GM12878 (cell line): ENCODE data around the gene NOTCH1. TPM values are rescaled to one million over a fixed set of nuclear protein-coding genes. Genes with fewer than 3 reads are reported as not detected.

Source experiments
- ATAC-seq: fragments of 200-7000 bp; cut with Tn5 transposase; 3 replicates; pipeline ENCODE4 v1.9.1; 2020; ENCODE audit warnings: mild to moderate bottlenecking, moderate library complexity
- BruUV-seq: library from RNA; stranded (reverse); fragments of 400-500 nt; replicated peaks from 2 replicates; lab custom pipeline; 2021; lab: Mats Ljungman, UMichigan
- CTCF ChIA-PET: fragments of 300-600 bp; sonication (Branson Sonifier 250); formaldehyde crosslinking; extraction: SDS; loops from one replicate; lab custom pipeline; 2021; ENCODE audit warnings: inconsistent platforms; lab: Yijun Ruan, JAX
- POLR2A ChIA-PET: fragments of 350-600 bp; formaldehyde crosslinking; extraction: SDS; loops from one replicate; lab custom pipeline; 2021; ENCODE audit warnings: inconsistent platforms; lab: Charles Lee
- RAD21 ChIA-PET: fragments of 300-600 bp; sonication (Branson Sonifier 250); formaldehyde crosslinking; loops from one replicate; lab custom pipeline; 2023; ENCODE audit warnings: antibody characterized with exemption; ENCODE audit not compliant: unreplicated experiment; lab: Charles Lee
- SMC1A ChIA-PET: fragments of 300-600 bp; sonication (Branson Sonifier 250); formaldehyde crosslinking; loops from one replicate; lab custom pipeline; 2023; ENCODE audit not compliant: unreplicated experiment, uncharacterized antibody; lab: Charles Lee
- DNase-seq: peaks from one replicate; pipeline ENCODE4 v3.0.0-alpha.2; 2011; ENCODE audit warnings: low read depth, low spot score
- FAIRE-seq: peaks from 3 replicates; lab custom pipeline; 2011; peaks lifted over from hg19 to GRCh38; lab: Jason Lieb, UNC
- H2AFZ ChIP-seq: 2 replicates; pipeline ENCODE4 v1.6.0; 2011; ENCODE audit warnings: low read depth, low read length, control low read depth; ENCODE audit not compliant: control insufficient read depth
- H3K27ac ChIP-seq: 2 replicates; pipeline ENCODE4 v1.5.1; 2011; ENCODE audit warnings: control low read depth; ENCODE audit not compliant: control insufficient read depth, insufficient read depth
- H3K27me3 ChIP-seq, 2 experiments: replicated peaks in 1 of 2; 2 replicates each; pipeline versions ENCODE4 v1.6.0 to v1.6.1; 2011; ENCODE audit warnings: low read length in 1 of 2; ENCODE audit not compliant: control insufficient read depth in 2 of 2, insufficient read depth in 2 of 2
- H3K36me3 ChIP-seq, 2 experiments: 2 replicates each; pipeline ENCODE4 v1.5.1; 2011; ENCODE audit warnings: low read length in 1 of 2; ENCODE audit not compliant: control insufficient read depth in 2 of 2, insufficient read depth in 2 of 2
- H3K4me1 ChIP-seq: 2 replicates; pipeline ENCODE4 v1.6.1; 2011; ENCODE audit warnings: mild to moderate bottlenecking, low read length, moderate library complexity, mixed read lengths; ENCODE audit not compliant: control insufficient read depth, insufficient read depth
- H3K4me2 ChIP-seq: 2 replicates; pipeline ENCODE4 v1.6.0; 2011; ENCODE audit warnings: control low read depth; ENCODE audit not compliant: control insufficient read depth, insufficient read depth
- H3K4me3 ChIP-seq: fragments of 200-600 bp; sonication (generic); 2 replicates; pipeline ENCODE4 v1.5.1; 2016
- H3K79me2 ChIP-seq: 2 replicates; pipeline ENCODE4 v1.6.0; 2011; ENCODE audit warnings: low read length; ENCODE audit not compliant: control insufficient read depth, insufficient read depth
- H3K9ac ChIP-seq: 2 replicates; pipeline ENCODE4 v1.8.0; 2011; ENCODE audit warnings: low read length, control low read depth, mixed read lengths; ENCODE audit not compliant: control insufficient read depth, insufficient read depth
- H3K9me3 ChIP-seq: replicated peaks from 3 replicates; pipeline ENCODE4 v1.5.1; 2011; ENCODE audit warnings: mild to moderate bottlenecking, low read length; ENCODE audit not compliant: control insufficient read depth, insufficient read depth
- H4K20me1 ChIP-seq: 2 replicates; pipeline ENCODE4 v1.6.0; 2011; ENCODE audit not compliant: control insufficient read depth, insufficient read depth
- BACH1 ChIP-seq: fragments of 450-650 bp; IDR thresholded peaks from 2 replicates; pipeline ENCODE4 v1.6.1; 2017; ENCODE audit warnings: mild to moderate bottlenecking, borderline replicate concordance
- POLR2A ChIP-seq: IDR thresholded peaks from 2 replicates; pipeline ENCODE4 v1.6.1; 2011; ENCODE audit warnings: low read depth, mild to moderate bottlenecking, low read length
- RUNX3 ChIP-seq: IDR thresholded peaks from 2 replicates; pipeline ENCODE4 v1.6.1; 2012; ENCODE audit warnings: low read length, inconsistent platforms
- WGBS: methylation state at CpG from one replicate; pipeline ENCODE4 v1.1.6; 2016; ENCODE audit warnings: low lambda C conversion rate; ENCODE audit not compliant: insufficient replicate concordance, insufficient coverage; ENCODE audit errors: missing lambda C conversion rate; 5-methylcytosine and 5-hydroxymethylcytosine counted together
- in situ Hi-C: fragments of 300-500 bp; cut with MboI; formaldehyde crosslinking; loops from 9 replicates; pipeline ENCODE4 v1.14.3; 2018; ENCODE audit warnings: mixed read lengths
- intact Hi-C: fragments of 100-400 bp; cut with micrococcal nuclease; formaldehyde crosslinking; loops from one replicate; pipeline ENCODE4 v1.14.2; 2022; ENCODE audit not compliant: unreplicated experiment
- polyA plus RNA-seq, 11 experiments: library from polyadenylated mRNA; depleted of rRNA in 4 of 11; unstranded in 6 of 11; stranded (reverse) in 5 of 11; fragments of >200 nt; fragmentation: Nextera tagmentation in 4 of 11; fragmentation: Illumina TruSeq in 1 of 11; extraction: Ambion mirVana in 4 of 11; extraction: Trizol in 1 of 11; gene quantifications; 1 replicate in 1 of 11; 2 replicates in 10 of 11; pipeline versions ENCODE4 v1.2.1 to v1.2.3, GENCODE V29; 2011 to 2016; ENCODE audit warnings: inconsistent platforms in 2 of 11, missing spikeins in 2 of 11, low read depth in 1 of 11
- total RNA-seq, 4 experiments: library from RNA; depleted of rRNA in 3 of 4; stranded (reverse); fragments of >200 nt in 3 of 4; fragmentation: Illumina TruSeq in 1 of 4; extraction: Trizol in 1 of 4; gene quantifications; 2 replicates each; pipeline versions ENCODE4 v1.2.1 to v1.2.3, GENCODE V29; 2013 to 2021

NOTCH1 gene
- total and polyA plus RNA-seq, 10 of the 15 experiments (the other 5 are each of a cell fraction or from before 2014, with no cell fraction given), result 0.02 to 40.0 (median 3.7) TPM

GRCh38 chr9:136454026-136454796 lies 91.6 kb downstream of the NOTCH1 start:
- H3K9ac ChIP-seq, result no peak overlapping the region
- BruUV-seq, result no TSS peak
- ATAC-seq (no peak), FAIRE-seq (no peak), DNase-seq (no peak)
- WGBS, result 91% methylated on average over 25 of the region's 25 CpGs
- H3K36me3 ChIP-seq, result peaks cover 31 to 41% of the 10 kb centered on the region in 2 experiments
- no peaks in the 10 kb centered on the region for H3K9me3 ChIP-seq
- no peak overlapping the region for H3K4me3 ChIP-seq
- CTCF ChIA-PET, result no interaction called here
- RAD21 ChIA-PET, result no interaction called here
- intact Hi-C loops (no loop called here), in situ Hi-C loops (no loop called here)
- no peak overlapping the region for H3K4me2 ChIP-seq
- no peaks in the 10 kb centered on the region for H3K79me2 ChIP-seq
- SMC1A ChIA-PET, result no interaction called here
- H3K27ac ChIP-seq, result no peak overlapping the region
- no peak overlapping the region for H2AFZ ChIP-seq
- POLR2A ChIA-PET, result no interaction called here
- TF ChIP-seq POLR2A (peak; percentile 23), RUNX3 (no peak)
- H3K27me3 ChIP-seq, result no peaks in the 10 kb centered on the region
- H3K4me1 ChIP-seq, result no peaks in the 10 kb centered on the region
- H4K20me1 ChIP-seq, result no peaks in the 10 kb centered on the region

- SMC1A ChIA-PET, result interaction anchor here (0.6 kb wide), 1 partner anchor 27 kb away, joined by 3 read pairs; no protein-coding TSS in a partner anchor
- 95% methylated on average over 11 of the region's 11 CpGs for WGBS
- H2AFZ ChIP-seq, result no peak overlapping the region
- no peak for FAIRE-seq
- no peaks in the 10 kb centered on the region for H3K79me2 ChIP-seq
- ATAC-seq, result no peak
- in situ Hi-C loops, result no loop called here
- no peaks in the 10 kb centered on the region for H3K27me3 ChIP-seq
- TF ChIP-seq BACH1, result no peak
- 0 out of 2 replicates have a peak, but pooled peaks have one; percentile 20 for TF ChIP-seq POLR2A
- TF ChIP-seq, all 136 proteins: peak for 1
- Histone ChIP-seq H3K4me1 (no peaks in the 10 kb centered on the region), H3K4me2 (no peak overlapping the region), H3K27ac (no peak overlapping the region), H3K9me3 (no peaks in the 10 kb centered on the region), H4K20me1 (no peaks in the 10 kb centered on the region), H3K9ac (no peak overlapping the region), H3K36me3 (peaks cover 31 to 36% of the 10 kb centered on the region in 2 experiments), H3K4me3 (no peak overlapping the region)
- ChIA-PET POLR2A (no interaction called here), CTCF (no interaction called here), RAD21 (no interaction called here)
- intact Hi-C loops, result no loop called here
- no peak for DNase-seq
- BruUV-seq, result no TSS peak
Observed at GRCh38 chr9:136453326-136453725, 92.5 kb downstream of the NOTCH1 start.
